A549 (cell line): Measurements from ENCODE around the gene EIF4G1. TPM values are rescaled to one million over a fixed set of nuclear protein-coding genes. Genes with fewer than 3 reads are reported as not detected.

Source experiments
- ATAC-seq, 2 experiments: fragments of 200-7000 bp in 1 of 2; fragments of >200 bp in 1 of 2; cut with Nextera tagmentation in 1 of 2; cut with Tn5 transposase in 1 of 2; 3 replicates each; pipeline versions ENCODE4 v1.8.0 to v1.9.1; 2018 to 2020; ENCODE audit warnings: mild to moderate bottlenecking in 1 of 2, moderate library complexity in 1 of 2
- CTCF ChIA-PET: fragments of 300-600 bp; sonication (Branson Sonifier 250); formaldehyde crosslinking; extraction: SDS; loops from one replicate; lab custom pipeline; 2021; ENCODE audit warnings: antibody characterized with exemption, inconsistent platforms; lab: Yijun Ruan, JAX
- POLR2A ChIA-PET: fragments of 350-600 bp; formaldehyde crosslinking; extraction: SDS; loops from one replicate; lab custom pipeline; 2021; ENCODE audit warnings: antibody characterized with exemption, inconsistent platforms; lab: Yijun Ruan, JAX
- DNase-seq, 2 experiments: peaks; one replicate each; pipeline versions ENCODE4 v3.0.0 to v3.0.0-alpha.2; 2011 to 2016; ENCODE audit warnings: low read depth in 1 of 2, low spot score in 1 of 2
- FAIRE-seq: peaks from 2 replicates; lab custom pipeline; 2011; peaks lifted over from hg19 to GRCh38; lab: Jason Lieb, UNC
- H3K27ac ChIP-seq, 2 experiments: fragments of >200 bp; sonication (Bioruptor Twin); formaldehyde crosslinking; 3 replicates each; pipeline ENCODE4 v1.5.1; 2016 to 2017
- H3K4me1 ChIP-seq: fragments of >200 bp; sonication (Bioruptor Twin); formaldehyde crosslinking; 3 replicates; pipeline ENCODE4 v1.6.1; 2016
- H3K4me2 ChIP-seq: fragments of >200 bp; sonication (Bioruptor Twin); formaldehyde crosslinking; 3 replicates; pipeline ENCODE4 v1.6.1; 2016
- H3K4me3 ChIP-seq: fragments of >200 bp; sonication (Bioruptor Twin); formaldehyde crosslinking; 3 replicates; pipeline ENCODE4 v1.5.1; 2016
- H3K9me3 ChIP-seq: fragments of >200 bp; sonication (Bioruptor Twin); formaldehyde crosslinking; 3 replicates; pipeline ENCODE4 v1.6.1; 2016
- CBX8 ChIP-seq: fragments of 200-600 bp; sonication (generic); IDR thresholded peaks from 2 replicates; pipeline ENCODE4 v1.6.1; 2016
- EHMT2 ChIP-seq: fragments of 200-600 bp; sonication (generic); IDR thresholded peaks from 2 replicates; pipeline ENCODE4 v1.6.1; 2016; ENCODE audit warnings: antibody characterized with exemption, low read depth, mild to moderate bottlenecking, moderate library complexity
- GATA3 ChIP-seq: IDR thresholded peaks from 2 replicates; pipeline ENCODE4 v1.6.1; 2012; ENCODE audit warnings: borderline replicate concordance
- HDAC2 ChIP-seq: fragments of 200-600 bp; sonication (generic); IDR thresholded peaks from 2 replicates; pipeline ENCODE4 v1.6.1; 2016
- HEYL ChIP-seq: fragments of 250-450 bp; sonication (Bioruptor Pico); IDR thresholded peaks from 2 replicates; pipeline ENCODE4 v1.8.0; 2021; ENCODE audit warnings: mild to moderate bottlenecking, moderate library complexity
- MAZ ChIP-seq: fragments of 150-350 bp; IDR thresholded peaks from 2 replicates; pipeline ENCODE4 v1.6.1; 2014; ENCODE audit warnings: antibody characterized with exemption, low read depth, low read length, borderline replicate concordance
- NFE2L2 ChIP-seq: fragments of 150-350 bp; conservative IDR thresholded peaks from 2 replicates; pipeline ENCODE4 v1.6.1; 2014; ENCODE audit warnings: low read length
- NR3C1 ChIP-seq: fragments of >200 bp; sonication (Bioruptor Twin); formaldehyde crosslinking; IDR thresholded peaks from 3 replicates; pipeline ENCODE4 v1.6.1; 2017
- PHF8 ChIP-seq: fragments of 200-600 bp; sonication (generic); IDR thresholded peaks from 2 replicates; pipeline ENCODE4 v1.6.1; 2016; ENCODE audit warnings: low read depth, mild to moderate bottlenecking, antibody characterized with exemption, moderate library complexity, borderline replicate concordance
- RARB ChIP-seq: fragments of 250-450 bp; sonication (Bioruptor Pico); IDR thresholded peaks from 2 replicates; pipeline ENCODE4 v1.8.0; 2021; ENCODE audit warnings: mild to moderate bottlenecking, moderate library complexity
- RCOR1 ChIP-seq: fragments of 150-350 bp; IDR thresholded peaks from 2 replicates; pipeline ENCODE4 v1.6.1; 2014; ENCODE audit warnings: antibody characterized with exemption, low read length, low read depth
- ZC3H11A ChIP-seq: fragments of 450-650 bp; IDR thresholded peaks from 2 replicates; pipeline ENCODE4 v1.6.1; 2014; ENCODE audit warnings: antibody characterized with exemption, mild to moderate bottlenecking
- ZFP36 ChIP-seq: fragments of 450-650 bp; IDR thresholded peaks from 2 replicates; pipeline ENCODE4 v1.6.1; 2014; ENCODE audit warnings: borderline replicate concordance; ENCODE audit not compliant: partially characterized antibody
- ZSCAN20 ChIP-seq: fragments of 250-450 bp; sonication (Bioruptor Pico); IDR thresholded peaks from 2 replicates; pipeline ENCODE4 v1.8.0; 2022; ENCODE audit warnings: mild to moderate bottlenecking, moderate library complexity
- WGBS: methylation state at CpG from one replicate; pipeline ENCODE4 v1.1.6; 2017; ENCODE audit errors: missing lambda C conversion rate; 5-methylcytosine and 5-hydroxymethylcytosine counted together
- polyA plus RNA-seq, 4 experiments: library from polyadenylated mRNA; depleted of rRNA in 3 of 4; stranded (reverse); fragments of >200 nt; fragmentation: RNase III in 1 of 4; extraction: RNeasy Plus Mini Kit Qiagen cat#74134 plus additional on column Dnase treatment in 1 of 4; gene quantifications; 2 replicates in 3 of 4; 3 replicates in 1 of 4; pipeline ENCODE4 v1.2.3, GENCODE V29; 2011 to 2017
- TF ChIP-seq, protein P1 (sequence below): fragments of 250-450 bp; sonication (Bioruptor Pico); IDR thresholded peaks from 2 replicates; pipeline ENCODE4 v1.5.0; 2021; ENCODE audit warnings: mild to moderate bottlenecking, moderate library complexity, borderline replicate concordance
- TF ChIP-seq, protein P2 (sequence below): fragments of 150-350 bp; IDR thresholded peaks from 2 replicates; pipeline ENCODE4 v1.6.1; 2014; ENCODE audit warnings: low read depth, mild to moderate bottlenecking, low read length
- TF ChIP-seq, protein P3 (sequence below): fragments of 200-600 bp; sonication (generic); IDR thresholded peaks from 2 replicates; pipeline ENCODE4 v1.6.1; 2016; ENCODE audit warnings: antibody characterized with exemption, mild to moderate bottlenecking, moderate library complexity
- TF ChIP-seq, protein P4 (sequence below): fragments of >200 bp; sonication (Bioruptor Twin); formaldehyde crosslinking; IDR thresholded peaks from 2 replicates; pipeline ENCODE4 v1.6.1; 2016

The EIF4G1 gene
- polyA plus RNA-seq, 2 of the 4 experiments (the other 2 are of a cell fraction), result 152 to 248 TPM

DNA sequence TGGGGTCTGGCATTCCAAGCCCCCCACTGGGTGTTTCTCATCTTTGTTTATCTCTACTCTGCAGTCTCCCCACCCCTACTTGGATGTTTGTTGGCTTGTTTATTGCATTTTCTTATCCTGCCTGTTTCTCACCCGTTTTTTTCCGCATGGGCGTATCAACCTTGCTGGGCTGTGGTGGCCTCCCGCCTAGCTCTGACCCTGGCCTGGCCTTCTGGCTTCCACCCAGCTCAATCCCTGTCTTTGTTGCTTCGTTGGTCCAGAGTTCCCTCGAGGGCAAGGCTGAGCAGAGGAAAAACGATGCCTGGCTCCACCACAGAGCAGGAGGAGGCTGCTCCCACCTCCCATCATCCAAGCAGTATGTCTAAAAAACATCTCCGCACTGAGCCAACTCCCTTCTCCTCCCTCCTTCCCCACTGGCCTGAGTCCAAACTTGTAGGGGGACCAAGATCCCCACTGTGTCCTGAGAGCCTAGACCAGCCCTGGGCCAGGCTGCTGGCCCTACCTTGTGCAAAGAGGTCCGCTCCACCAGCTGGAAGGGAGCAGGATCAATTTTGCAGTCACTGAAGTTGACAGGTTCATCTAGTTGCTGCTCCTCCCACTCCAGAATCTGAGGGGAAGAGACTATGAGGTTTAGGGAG is 37.2 kb downstream of the EIF4G1 start:
- H3K9me3 ChIP-seq, result no peaks in the 10 kb centered on the region
- H3K4me2 ChIP-seq, result no peak overlapping the region
- 63% methylated on average over 7 of the region's 9 CpGs for WGBS
- DNase-seq, result no peak
- H3K4me1 ChIP-seq, result no peaks in the 10 kb centered on the region
- TF ChIP-seq GATA3, result no peak
- TF ChIP-seq EHMT2, result no peak
- no peak for TF ChIP-seq NR3C1
- TF ChIP-seq RCOR1, result no peak
- TF ChIP-seq, protein P1, sequence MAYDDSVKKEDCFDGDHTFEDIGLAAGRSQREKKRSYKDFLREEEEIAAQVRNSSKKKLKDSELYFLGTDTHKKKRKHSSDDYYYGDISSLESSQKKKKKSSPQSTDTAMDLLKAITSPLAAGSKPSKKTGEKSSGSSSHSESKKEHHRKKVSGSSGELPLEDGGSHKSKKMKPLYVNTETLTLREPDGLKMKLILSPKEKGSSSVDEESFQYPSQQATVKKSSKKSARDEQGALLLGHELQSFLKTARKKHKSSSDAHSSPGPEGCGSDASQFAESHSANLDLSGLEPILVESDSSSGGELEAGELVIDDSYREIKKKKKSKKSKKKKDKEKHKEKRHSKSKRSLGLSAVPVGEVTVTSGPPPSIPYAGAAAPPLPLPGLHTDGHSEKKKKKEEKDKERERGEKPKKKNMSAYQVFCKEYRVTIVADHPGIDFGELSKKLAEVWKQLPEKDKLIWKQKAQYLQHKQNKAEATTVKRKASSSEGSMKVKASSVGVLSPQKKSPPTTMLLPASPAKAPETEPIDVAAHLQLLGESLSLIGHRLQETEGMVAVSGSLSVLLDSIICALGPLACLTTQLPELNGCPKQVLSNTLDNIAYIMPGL (CRISPR knock-in tag), result no peak
- TF ChIP-seq CBX8, result no peak
- TF ChIP-seq MAZ, result no peak
- TF ChIP-seq HEYL (CRISPR knock-in tag), result no peak
- TF ChIP-seq, protein P2, sequence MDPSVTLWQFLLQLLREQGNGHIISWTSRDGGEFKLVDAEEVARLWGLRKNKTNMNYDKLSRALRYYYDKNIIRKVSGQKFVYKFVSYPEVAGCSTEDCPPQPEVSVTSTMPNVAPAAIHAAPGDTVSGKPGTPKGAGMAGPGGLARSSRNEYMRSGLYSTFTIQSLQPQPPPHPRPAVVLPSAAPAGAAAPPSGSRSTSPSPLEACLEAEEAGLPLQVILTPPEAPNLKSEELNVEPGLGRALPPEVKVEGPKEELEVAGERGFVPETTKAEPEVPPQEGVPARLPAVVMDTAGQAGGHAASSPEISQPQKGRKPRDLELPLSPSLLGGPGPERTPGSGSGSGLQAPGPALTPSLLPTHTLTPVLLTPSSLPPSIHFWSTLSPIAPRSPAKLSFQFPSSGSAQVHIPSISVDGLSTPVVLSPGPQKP, result no peak
- FAIRE-seq, result no peak
- ChIA-PET POLR2A (interaction anchor here (0.9 kb wide), 1 partner anchor 11 kb away, joined by 4 read pairs; no protein-coding TSS in a partner anchor), CTCF (interaction anchor here (1.2 to 2.1 kb wide), 3 partner anchors 10 to 24 kb away, joined by 3 to 4 read pairs (median 3); partner anchors contain the start of genes CLCN2 and POLR2H)
- no peak overlapping the region for H3K4me3 ChIP-seq
- H3K27ac ChIP-seq, result no peak overlapping the region
- no peak for ATAC-seq

DNA sequence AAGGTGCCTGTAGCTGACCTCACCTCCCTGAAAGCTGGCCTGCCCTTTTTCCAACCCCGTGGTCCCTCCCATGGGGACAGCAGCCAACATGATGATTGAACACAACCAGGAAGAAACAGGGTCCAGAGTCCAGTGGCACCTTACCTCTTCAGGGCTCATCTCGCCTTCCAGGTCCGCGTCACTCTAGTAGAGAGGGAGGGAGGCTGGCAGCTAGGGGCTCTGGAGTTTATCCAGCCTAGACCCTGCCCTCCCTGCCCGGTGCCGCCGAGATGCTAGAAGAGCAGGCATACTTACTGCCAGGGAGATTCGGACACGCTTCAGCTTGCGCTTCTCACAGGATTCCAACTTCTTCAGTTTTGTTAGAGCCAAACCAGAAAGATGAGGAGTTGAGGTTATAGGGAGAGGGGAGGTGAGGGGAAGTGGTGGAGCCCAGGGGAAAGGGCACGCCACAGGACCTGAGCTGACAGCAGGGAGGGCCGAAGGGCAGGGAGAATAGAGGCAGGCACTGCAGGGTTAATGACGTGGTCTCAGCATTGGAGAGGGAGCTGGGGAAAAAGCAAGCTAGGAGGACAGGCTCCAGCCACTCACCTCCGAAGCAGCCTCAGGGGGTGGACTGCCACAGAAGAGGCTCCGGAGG is 37.9 kb downstream of the EIF4G1 start:
- Histone ChIP-seq H3K27ac (no peak overlapping the region), H3K4me2 (no peak overlapping the region), H3K4me1 (no peaks in the 10 kb centered on the region), H3K9me3 (no peaks in the 10 kb centered on the region), H3K4me3 (no peak overlapping the region)
- WGBS, result 89% methylated on average over 14 of the region's 15 CpGs
- DNase-seq, result no peak
- ChIA-PET CTCF (interaction anchor here (1.2 to 3.6 kb wide), 4 partner anchors 7 to 23 kb away, joined by 3 to 23 read pairs (median 4); partner anchors contain the start of genes CLCN2 and POLR2H), POLR2A (no interaction called here)
- ATAC-seq, result no peak
- TF ChIP-seq, protein P3, sequence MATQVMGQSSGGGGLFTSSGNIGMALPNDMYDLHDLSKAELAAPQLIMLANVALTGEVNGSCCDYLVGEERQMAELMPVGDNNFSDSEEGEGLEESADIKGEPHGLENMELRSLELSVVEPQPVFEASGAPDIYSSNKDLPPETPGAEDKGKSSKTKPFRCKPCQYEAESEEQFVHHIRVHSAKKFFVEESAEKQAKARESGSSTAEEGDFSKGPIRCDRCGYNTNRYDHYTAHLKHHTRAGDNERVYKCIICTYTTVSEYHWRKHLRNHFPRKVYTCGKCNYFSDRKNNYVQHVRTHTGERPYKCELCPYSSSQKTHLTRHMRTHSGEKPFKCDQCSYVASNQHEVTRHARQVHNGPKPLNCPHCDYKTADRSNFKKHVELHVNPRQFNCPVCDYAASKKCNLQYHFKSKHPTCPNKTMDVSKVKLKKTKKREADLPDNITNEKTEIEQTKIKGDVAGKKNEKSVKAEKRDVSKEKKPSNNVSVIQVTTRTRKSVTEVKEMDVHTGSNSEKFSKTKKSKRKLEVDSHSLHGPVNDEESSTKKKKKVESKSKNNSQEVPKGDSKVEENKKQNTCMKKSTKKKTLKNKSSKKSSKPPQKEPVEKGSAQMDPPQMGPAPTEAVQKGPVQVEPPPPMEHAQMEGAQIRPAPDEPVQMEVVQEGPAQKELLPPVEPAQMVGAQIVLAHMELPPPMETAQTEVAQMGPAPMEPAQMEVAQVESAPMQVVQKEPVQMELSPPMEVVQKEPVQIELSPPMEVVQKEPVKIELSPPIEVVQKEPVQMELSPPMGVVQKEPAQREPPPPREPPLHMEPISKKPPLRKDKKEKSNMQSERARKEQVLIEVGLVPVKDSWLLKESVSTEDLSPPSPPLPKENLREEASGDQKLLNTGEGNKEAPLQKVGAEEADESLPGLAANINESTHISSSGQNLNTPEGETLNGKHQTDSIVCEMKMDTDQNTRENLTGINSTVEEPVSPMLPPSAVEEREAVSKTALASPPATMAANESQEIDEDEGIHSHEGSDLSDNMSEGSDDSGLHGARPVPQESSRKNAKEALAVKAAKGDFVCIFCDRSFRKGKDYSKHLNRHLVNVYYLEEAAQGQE, result no peak
- TF ChIP-seq NFE2L2 (no peak), ZSCAN20 (no peak)
- TF ChIP-seq, all 56 proteins: peak for 0
- no peak for FAIRE-seq

DNA sequence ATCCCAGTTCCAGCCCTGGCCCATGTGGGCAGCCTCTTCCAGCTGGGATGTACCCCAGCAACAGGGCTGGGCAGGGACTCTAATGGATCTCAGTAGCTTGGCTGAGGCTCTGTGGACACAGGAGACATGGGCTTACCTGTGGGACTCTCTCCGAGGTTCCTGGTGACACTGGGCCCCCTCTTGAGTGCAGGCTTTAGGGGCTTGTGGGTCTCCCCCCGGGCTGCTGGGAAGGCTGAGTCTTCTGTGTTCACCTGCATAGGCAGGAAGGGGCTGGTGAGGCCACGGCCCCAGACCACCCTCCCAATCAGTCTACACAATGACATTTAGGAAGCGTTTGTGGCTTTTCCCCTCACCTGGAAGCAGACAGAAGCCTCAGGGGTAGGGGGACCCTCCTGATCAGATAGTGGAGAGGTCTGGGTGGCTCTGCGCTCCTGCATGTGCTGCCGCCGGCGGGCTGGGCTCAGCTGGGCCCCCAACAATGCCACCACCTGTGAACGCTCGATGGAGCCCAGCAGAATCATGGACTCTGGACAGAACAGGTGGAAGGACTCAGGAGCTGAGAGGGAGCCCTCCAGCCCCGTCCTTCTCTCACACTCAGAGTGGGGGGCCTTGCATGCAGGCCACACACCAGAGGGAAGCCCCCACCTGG is 38.6 kb downstream of the EIF4G1 start:
- Histone ChIP-seq H3K9me3 (no peaks in the 10 kb centered on the region), H3K4me3 (no peak overlapping the region), H3K27ac (no peak overlapping the region), H3K4me1 (no peaks in the 10 kb centered on the region)
- ATAC-seq (no peak), FAIRE-seq (no peak), DNase-seq (no peak)
- 100% methylated on average over 1 of the region's 11 CpGs for WGBS
- TF ChIP-seq RARB (CRISPR knock-in tag) (no peak), ZC3H11A (no peak), ZFP36 (no peak), HDAC2 (no peak), PHF8 (no peak)
- TF ChIP-seq, protein P4, sequence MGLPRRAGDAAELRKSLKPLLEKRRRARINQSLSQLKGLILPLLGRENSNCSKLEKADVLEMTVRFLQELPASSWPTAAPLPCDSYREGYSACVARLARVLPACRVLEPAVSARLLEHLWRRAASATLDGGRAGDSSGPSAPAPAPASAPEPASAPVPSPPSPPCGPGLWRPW, result no peak
- TF ChIP-seq, all 56 proteins: peak for 0
- ChIA-PET POLR2A (no interaction called here), CTCF (interaction anchor here (0.8 to 3.6 kb wide), 12 partner anchors 8 to 161 kb away, joined by 3 to 23 read pairs (median 6); partner anchors contain the start of genes FAM131A and POLR2H)
- H3K4me2 ChIP-seq, result no peak overlapping the region
